Adipose tissue (tissue), 3 donors: ENCODE measurements around the gene C5orf46. TPM values are rescaled to one million over a fixed set of nuclear protein-coding genes. Genes with fewer than 3 reads are reported as not detected.

Experiments
- H3K27ac ChIP-seq: one replicate; pipeline ENCODE4 v1.5.1; 2013; ENCODE audit warnings: low read depth, low read length
- WGBS, 3 donors: extraction: QIAGEN DNeasy Blood & Tissue Kit; methylation state at CpG; one replicate each; pipeline ENCODE4 v1.1.7; 2013; 5-methylcytosine and 5-hydroxymethylcytosine counted together
- polyA plus RNA-seq, 3 donors: library from polyadenylated mRNA; stranded (reverse); fragments of 200-250 nt; gene quantifications; one replicate each; pipeline ENCODE4 v1.2.3, GENCODE V29; 2013
- donor health status: healthy with polysubstance abuse.
- donor health status: Bipolar disorder and iron deficiency.
- donor health status: healthy.

C5orf46 gene
- polyA plus RNA-seq, 3 donors = 0.24 TPM; not detected in 2

DNA sequence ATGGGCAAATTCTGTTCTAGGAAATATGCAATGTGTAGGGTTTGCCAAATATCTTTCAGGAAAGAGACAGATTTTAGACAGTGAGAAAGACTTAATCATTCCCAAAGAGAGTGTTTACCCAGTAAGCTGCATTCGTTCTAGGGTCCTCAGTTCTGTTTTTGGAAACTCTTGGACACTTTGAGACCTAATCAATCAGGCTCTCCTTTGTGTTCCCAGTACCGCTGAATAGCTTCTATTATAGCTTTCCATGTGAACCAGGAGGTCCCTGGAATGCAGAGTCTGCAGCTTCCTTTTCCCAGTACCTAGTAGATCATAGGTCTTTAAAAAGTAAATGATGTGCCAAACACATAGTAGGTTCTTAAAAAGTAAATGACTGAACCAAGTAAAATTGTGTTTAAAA is 63.5 kb downstream of the C5orf46 start:
- no peak overlapping the region for H3K27ac ChIP-seq
- 54 to 62% (median 58%) methylated on average over 2 of the region's 2 CpGs for WGBS, 3 donors

Other genes starting within 250 kb of the C5orf46 start
- under 1 TPM; 0.23 to 0.90 (median 0.36) TPM for gene JAKMIP2, start 123.8 kb downstream of the C5orf46 start, polyA plus RNA-seq
- over 10,000 TPM in 1 of 3 donors, 100 to 1,000 TPM in 1, 10 to 100 TPM in 1; 21.3 to 20,988 (median 136) TPM for gene SPINK1, start 74.9 kb downstream of the C5orf46 start, polyA plus RNA-seq
- not detected for gene SCGB3A2, start 27.8 kb downstream of the C5orf46 start, polyA plus RNA-seq
- 1 to 10 TPM in 1 of 3 donors, under 1 TPM in 2; 0.41 to 1.2 (median 0.98) TPM for gene SPINK5, start 157.4 kb upstream of the C5orf46 start, polyA plus RNA-seq